K562 (cell line): ENCODE measurements around the gene CTXND1. TPM values are rescaled to one million over a fixed set of nuclear protein-coding genes. Genes with fewer than 3 reads are reported as not detected.

Source experiments
- ATAC-seq: fragments of 200-7000 bp; cut with Tn5 transposase; 3 replicates; pipeline ENCODE4 v1.9.1; 2020; ENCODE audit warnings: moderate library complexity
- BruUV-seq: library from RNA; stranded (reverse); fragments of 400-500 nt; replicated peaks from 2 replicates; lab custom pipeline; 2021; lab: Mats Ljungman, UMichigan
- CTCF ChIA-PET: fragments of 300-600 bp; formaldehyde crosslinking; extraction: SDS; loops from one replicate; lab custom pipeline; 2021; ENCODE audit warnings: low intra/inter-chr PET ratio; lab: Yijun Ruan, JAX
- POLR2A ChIA-PET: fragments of 300-600, 350-650 bp; sonication (Branson Sonifier 250); formaldehyde crosslinking; extraction: SDS; loops from one replicate; lab custom pipeline; 2021; ENCODE audit warnings: antibody characterized with exemption, inconsistent platforms; lab: Yijun Ruan, JAX
- DNase-seq, 4 experiments: peaks; one replicate each; pipeline versions ENCODE4 v3.0.0 to v3.0.0-alpha.2; 2011 to 2018; ENCODE audit warnings: low spot score in 3 of 4, mixed read lengths in 3 of 4; ENCODE audit errors: extremely low read depth in 1 of 4
- FAIRE-seq: peaks from 2 replicates; lab custom pipeline; 2011; peaks lifted over from hg19 to GRCh38; lab: Jason Lieb, UNC
- H2AFZ ChIP-seq: 2 replicates; pipeline ENCODE4 v1.6.0; 2011; ENCODE audit warnings: low read depth, low read length, control low read depth, inconsistent platforms
- H3K27ac ChIP-seq: fragments of 200-600 bp; 3 replicates; pipeline ENCODE4 v1.8.0; 2011; ENCODE audit warnings: low read depth, mild to moderate bottlenecking, control low read depth, inconsistent platforms, low read length, moderate library complexity, mixed read lengths; ENCODE audit errors: extremely low read depth
- H3K27me3 ChIP-seq, 2 experiments: fragments of 300-600 bp in 1 of 2; 2 replicates in 1 of 2; 3 replicates in 1 of 2; pipeline versions ENCODE4 v1.6.0 to v1.8.0; 2011; ENCODE audit warnings: inconsistent platforms in 2 of 2, low read length in 2 of 2, mild to moderate bottlenecking in 1 of 2, mixed read lengths in 1 of 2, moderate library complexity in 1 of 2; ENCODE audit not compliant: control insufficient read depth in 2 of 2, insufficient read depth in 2 of 2
- H3K36me3 ChIP-seq: fragments of 300-600 bp; 3 replicates; pipeline ENCODE4 v1.8.0; 2011; ENCODE audit warnings: mild to moderate bottlenecking, low read length, inconsistent platforms; ENCODE audit not compliant: control insufficient read depth, insufficient read depth
- H3K4me1 ChIP-seq, 2 experiments: fragments of 200-600 bp in 1 of 2; replicated peaks in 1 of 2; 2 replicates in 1 of 2; 3 replicates in 1 of 2; pipeline versions ENCODE4 v1.5.1 to v1.8.0; 2011; ENCODE audit warnings: inconsistent platforms in 2 of 2, low read length in 2 of 2, mild to moderate bottlenecking in 1 of 2, mixed read lengths in 1 of 2, moderate library complexity in 1 of 2; ENCODE audit not compliant: control insufficient read depth in 2 of 2, insufficient read depth in 2 of 2
- H3K4me2 ChIP-seq: 2 replicates; pipeline ENCODE4 v1.6.1; 2011; ENCODE audit warnings: low read length, control low read depth, inconsistent platforms, mixed read lengths; ENCODE audit not compliant: insufficient read depth
- H3K4me3 ChIP-seq: fragments of 200-600 bp; sonication (generic), shearing (Covaris generic); 2 replicates; pipeline ENCODE4 v1.5.1; 2016; ENCODE audit warnings: control low read depth, inconsistent platforms
- H3K79me2 ChIP-seq: fragments of 200-600 bp; 3 replicates; pipeline ENCODE4 v1.8.0; 2011; ENCODE audit warnings: low read length, inconsistent platforms; ENCODE audit not compliant: control insufficient read depth, insufficient read depth
- H3K9ac ChIP-seq, 2 experiments: 2 replicates each; pipeline versions ENCODE4 v1.6.0 to v1.6.1; 2011; ENCODE audit warnings: low read depth in 2 of 2, low read length in 2 of 2, control low read depth in 1 of 2, inconsistent platforms in 1 of 2, mild to moderate bottlenecking in 1 of 2, mixed read lengths in 1 of 2; ENCODE audit not compliant: insufficient read depth in 1 of 2
- H3K9me1 ChIP-seq: one replicate; pipeline ENCODE4 v1.6.0; 2011; ENCODE audit warnings: inconsistent platforms, mild to moderate bottlenecking, low read length, moderate library complexity; ENCODE audit not compliant: control insufficient read depth, insufficient read depth
- H3K9me3 ChIP-seq: replicated peaks from 2 replicates; pipeline ENCODE4 v1.5.1; 2011; ENCODE audit warnings: low read depth, low read length, inconsistent platforms; ENCODE audit not compliant: control insufficient read depth, insufficient read depth
- H4K20me1 ChIP-seq: replicated peaks from 2 replicates; pipeline ENCODE4 v1.6.1; 2011; ENCODE audit warnings: low read length, inconsistent platforms, mixed read lengths; ENCODE audit not compliant: control insufficient read depth, insufficient read depth
- CSDE1 ChIP-seq, 2 experiments: fragments of 450-650 bp; IDR thresholded peaks; 2 replicates each; pipeline ENCODE4 v1.6.1; 2016; ENCODE audit warnings: mild to moderate bottlenecking in 1 of 2
- FOSL1 ChIP-seq: fragments of 200-800 bp; sonication (Bioruptor generic); conservative IDR thresholded peaks from 2 replicates; pipeline ENCODE4 v1.6.1; 2016; ENCODE audit warnings: missing genetic modification characterization, missing compliant biosample characterization
- HOXB6 ChIP-seq: fragments of 250-450 bp; sonication (Bioruptor Pico); IDR thresholded peaks from 2 replicates; pipeline ENCODE4 v1.5.1; 2022; ENCODE audit warnings: mild to moderate bottlenecking, borderline replicate concordance
- MTA1 ChIP-seq: fragments of 450-650 bp; IDR thresholded peaks from 2 replicates; pipeline ENCODE4 v1.6.1; 2017; ENCODE audit warnings: borderline replicate concordance
- THRA ChIP-seq: fragments of 450-650 bp; IDR thresholded peaks from 2 replicates; pipeline ENCODE4 v1.6.1; 2017; ENCODE audit warnings: mild to moderate bottlenecking, moderate library complexity
- ZNF184 ChIP-seq: sonication (generic); formaldehyde crosslinking; IDR thresholded peaks from 2 replicates; pipeline ENCODE4 v1.5.0; 2020; ENCODE audit warnings: missing genetic modification reagents
- ZNF444 ChIP-seq: fragments of 250-450 bp; sonication (Bioruptor Pico); IDR thresholded peaks from 2 replicates; pipeline ENCODE4 v1.4.0; 2020; ENCODE audit warnings: mild to moderate bottlenecking, moderate library complexity
- ZNF75A ChIP-seq: fragments of 450-650 bp; formaldehyde crosslinking; IDR thresholded peaks from 2 replicates; pipeline ENCODE4 v1.4.0; 2020; ENCODE audit warnings: mild to moderate bottlenecking
- WGBS: fragments of 100-300 bp; shearing (Covaris generic); methylation state at CpG from one replicate; pipeline ENCODE4 v1.1.6; 2016; ENCODE audit warnings: low coverage, mixed read lengths; ENCODE audit not compliant: insufficient coverage; ENCODE audit errors: missing lambda C conversion rate; 5-methylcytosine and 5-hydroxymethylcytosine counted together
- in situ Hi-C: fragments of 300-500 bp; cut with MboI; formaldehyde crosslinking; loops from 4 replicates; pipeline ENCODE4 v1.15.0; 2018; ENCODE audit warnings: inconsistent platforms, mixed read lengths
- intact Hi-C: fragments of 100-400 bp; cut with micrococcal nuclease; formaldehyde crosslinking; loops from 2 replicates; pipeline ENCODE4 v1.14.2; 2022
- polyA plus RNA-seq, 8 experiments: library from polyadenylated mRNA; depleted of rRNA in 4 of 8; stranded (reverse) in 5 of 8; unstranded in 3 of 8; fragments of >200 nt; fragmentation: Nextera tagmentation in 2 of 8; fragmentation: Illumina TruSeq in 1 of 8; extraction: Ambion mirVana in 2 of 8; extraction: Trizol in 1 of 8; gene quantifications; 2 replicates each; pipeline versions ENCODE4 v1.2.1 to v1.2.3, GENCODE V29; 2011 to 2014; ENCODE audit warnings: inconsistent platforms in 1 of 8, missing spikeins in 1 of 8
- total RNA-seq, 7 experiments: library from RNA; depleted of rRNA in 6 of 7; stranded (reverse); fragments of >200 nt in 6 of 7; fragmentation: Illumina TruSeq in 2 of 7; extraction: Trizol in 2 of 7; gene quantifications; 2 replicates each; pipeline versions ENCODE4 v1.2.1 to v1.2.3, GENCODE V29; 2011 to 2021; ENCODE audit warnings: low replicate concordance in 1 of 7

The CTXND1 gene
- total and polyA plus RNA-seq, 9 of the 15 experiments (the other 6 are each of a cell fraction or from before 2014, with no cell fraction given), result 0.04 TPM; not detected in 7

- Histone ChIP-seq H3K4me1 (no peaks in the 10 kb centered on the region; a peak in 1 of 5 replicates), H3K36me3 (no peaks in the 10 kb centered on the region), H3K4me2 (no peak overlapping the region), H3K9me3 (no peaks in the 10 kb centered on the region), H3K27ac (no peak overlapping the region), H3K9ac (no peak overlapping the region), H3K9me1 (no peaks in the 10 kb centered on the region), H3K4me3 (no peak overlapping the region), H3K27me3 (peaks cover 14 to 50% of the 10 kb centered on the region in 2 experiments), H3K79me2 (no peaks in the 10 kb centered on the region), H2AFZ (no peak overlapping the region), H4K20me1 (no peaks in the 10 kb centered on the region)
- intact Hi-C loops (no loop called here), in situ Hi-C loops (no loop called here)
- WGBS, result 0% methylated on average over 5 of the region's 5 CpGs
- POLR2A ChIA-PET, result interaction anchor here (0.6 kb wide), 1 partner anchor 180 kb away, joined by 3 read pairs; no protein-coding TSS in a partner anchor
- BruUV-seq, result no TSS peak
- CTCF ChIA-PET, result interaction anchor here (0.9 kb wide), 1 partner anchor 126 kb away, joined by 3 read pairs; no protein-coding TSS in a partner anchor
- TF ChIP-seq FOSL1 (no peak), ZNF184 (CRISPR knock-in tag) (no peak), HOXB6 (CRISPR knock-in tag) (no peak), ZNF444 (CRISPR knock-in tag) (no peak), CSDE1 (IDR thresholded peaks at IDR 0.05) (no peak), MTA1 (no peak), ZNF75A (CRISPR knock-in tag) (no peak), THRA (no peak)
- no peak for DNase-seq
- FAIRE-seq, result no peak
- no peak for ATAC-seq
Observed at GRCh38 chr15:80241508-80241907, 10.5 kb downstream of the CTXND1 start.
